IMR-90 (cell line): ENCODE data around the gene ELL2. TPM values are rescaled to one million over a fixed set of nuclear protein-coding genes. Genes with fewer than 3 reads are reported as not detected.

Experiments
- ATAC-seq: fragments of 200-7000 bp; cut with Tn5 transposase; 2 replicates; pipeline ENCODE4 v1.9.1; 2020; ENCODE audit warnings: low read depth, mild to moderate bottlenecking, moderate library complexity
- BruUV-seq: library from RNA; stranded (reverse); fragments of 400-500 nt; replicated peaks from 2 replicates; lab custom pipeline; 2021; lab: Mats Ljungman, UMichigan
- CTCF ChIA-PET: fragments of 300-600 bp; formaldehyde crosslinking; extraction: SDS; loops from one replicate; lab custom pipeline; 2021; ENCODE audit warnings: antibody characterized with exemption; lab: Yijun Ruan, JAX
- POLR2A ChIA-PET: fragments of 300-600 bp; sonication (Branson Sonifier 250); formaldehyde crosslinking; loops from one replicate; lab custom pipeline; 2022; ENCODE audit warnings: antibody characterized with exemption; ENCODE audit not compliant: unreplicated experiment; lab: Charles Lee
- DNase-seq: peaks from one replicate; pipeline ENCODE4 v3.0.0; 2013
- H2AFZ ChIP-seq: replicated peaks from 2 replicates; pipeline ENCODE3; 2013; ENCODE audit warnings: low read length, mild to moderate bottlenecking; ENCODE audit not compliant: poor library complexity
- H2AK5ac ChIP-seq: 2 replicates; pipeline ENCODE4 v1.6.1; 2013; ENCODE audit warnings: low read depth, low read length, inconsistent platforms
- H2AK9ac ChIP-seq: replicated peaks from 2 replicates; pipeline ENCODE3; 2013; ENCODE audit warnings: mild to moderate bottlenecking, low read depth, low read length, moderate library complexity; ENCODE audit not compliant: poor library complexity
- H2BK120ac ChIP-seq: 2 replicates; pipeline ENCODE4 v1.6.1; 2013; ENCODE audit warnings: low read depth, low read length, inconsistent platforms
- H2BK15ac ChIP-seq: 3 replicates; pipeline ENCODE4 v1.6.1; 2013; ENCODE audit warnings: low read depth, low read length, inconsistent platforms
- H2BK20ac ChIP-seq: 2 replicates; pipeline ENCODE4 v1.6.1; 2013; ENCODE audit warnings: low read depth, mild to moderate bottlenecking, inconsistent platforms, low read length, moderate library complexity
- H2BK5ac ChIP-seq: 2 replicates; pipeline ENCODE4 v1.6.1; 2013; ENCODE audit warnings: mild to moderate bottlenecking, low read depth, low read length, inconsistent platforms; ENCODE audit not compliant: poor library complexity, severe bottlenecking
- H3K14ac ChIP-seq: replicated peaks from 2 replicates; pipeline ENCODE4 v1.6.1; 2013; ENCODE audit warnings: low read depth, low read length, inconsistent platforms
- H3K18ac ChIP-seq: 2 replicates; pipeline ENCODE4 v1.6.1; 2013; ENCODE audit warnings: low read depth, low read length, control low read depth
- H3K23ac ChIP-seq: 2 replicates; pipeline ENCODE4 v1.6.1; 2013; ENCODE audit warnings: low read depth, low read length, inconsistent platforms
- H3K27ac ChIP-seq: 2 replicates; pipeline ENCODE4 v1.5.1; 2013; ENCODE audit warnings: mild to moderate bottlenecking, control low read depth, low read length; ENCODE audit not compliant: insufficient read depth
- H3K27me3 ChIP-seq: 2 replicates; pipeline ENCODE4 v1.6.1; 2013; ENCODE audit warnings: low read length; ENCODE audit not compliant: control insufficient read depth, insufficient read depth
- H3K36me3 ChIP-seq: 2 replicates; pipeline ENCODE4 v1.6.1; 2013; ENCODE audit warnings: low read length, mixed read lengths; ENCODE audit not compliant: control insufficient read depth, insufficient read depth
- H3K4ac ChIP-seq: 2 replicates; pipeline ENCODE4 v1.6.1; 2013; ENCODE audit warnings: low read depth, low read length, inconsistent platforms
- H3K4me1 ChIP-seq: 2 replicates; pipeline ENCODE4 v1.6.1; 2013; ENCODE audit warnings: low read length, mixed read lengths; ENCODE audit not compliant: control insufficient read depth, insufficient read depth
- H3K4me2 ChIP-seq: 2 replicates; pipeline ENCODE4 v1.6.1; 2013; ENCODE audit warnings: low read depth, mild to moderate bottlenecking, control low read depth, low read length, moderate library complexity
- H3K4me3 ChIP-seq: 2 replicates; pipeline ENCODE4 v1.5.1; 2013; ENCODE audit warnings: low read depth, mild to moderate bottlenecking, control low read depth, low read length, moderate library complexity; ENCODE audit not compliant: insufficient read depth
- H3K56ac ChIP-seq: 2 replicates; pipeline ENCODE4 v1.6.1; 2013; ENCODE audit warnings: low read length, inconsistent platforms; ENCODE audit not compliant: insufficient read depth; ENCODE audit errors: extremely low read depth
- H3K79me1 ChIP-seq, 2 experiments: 2 replicates each; pipeline ENCODE4 v1.6.1; 2013; ENCODE audit warnings: low read length in 2 of 2, inconsistent platforms in 1 of 2, low read depth in 1 of 2
- H3K9ac ChIP-seq: 2 replicates; pipeline ENCODE4 v1.6.1; 2013; ENCODE audit warnings: low read depth, low read length, control low read depth
- H3K9me1 ChIP-seq: 2 replicates; pipeline ENCODE4 v1.6.1; 2013; ENCODE audit warnings: low read length, inconsistent platforms; ENCODE audit not compliant: insufficient read depth
- H3K9me3 ChIP-seq: 2 replicates; pipeline ENCODE4 v1.6.1; 2013; ENCODE audit warnings: low read length; ENCODE audit not compliant: control insufficient read depth, insufficient read depth
- H4K20me1 ChIP-seq: 2 replicates; pipeline ENCODE4 v1.6.1; 2013; ENCODE audit warnings: low read length, inconsistent platforms; ENCODE audit not compliant: insufficient read depth
- H4K5ac ChIP-seq: 2 replicates; pipeline ENCODE4 v1.6.1; 2013; ENCODE audit warnings: mild to moderate bottlenecking, low read depth, low read length, control low read depth
- H4K8ac ChIP-seq, 2 experiments: 2 replicates each; pipeline ENCODE4 v1.6.1; 2013; ENCODE audit warnings: low read depth in 2 of 2, low read length in 2 of 2, control low read depth in 1 of 2, inconsistent platforms in 1 of 2
- H4K91ac ChIP-seq: 2 replicates; pipeline ENCODE4 v1.6.1; 2013; ENCODE audit warnings: low read depth, low read length, inconsistent platforms; ENCODE audit not compliant: insufficient read depth
- BHLHE40 ChIP-seq: fragments of 150-350 bp; IDR thresholded peaks from 2 replicates; pipeline ENCODE4 v1.6.1; 2016; ENCODE audit warnings: mild to moderate bottlenecking, low read depth, low read length
- CEBPB ChIP-seq: IDR thresholded peaks from 2 replicates; pipeline ENCODE4 v1.6.1; 2012; ENCODE audit warnings: low read depth, low read length, improper control_type of control experiment
- FOS ChIP-seq: fragments of 150-350 bp; IDR thresholded peaks from 2 replicates; pipeline ENCODE4 v1.6.1; 2016; ENCODE audit warnings: low read depth, low read length
- RCOR1 ChIP-seq: IDR thresholded peaks from 2 replicates; pipeline ENCODE4 v1.6.1; 2012; ENCODE audit warnings: mild to moderate bottlenecking, low read length, improper control_type of control experiment; ENCODE audit not compliant: insufficient replicate concordance
- WGBS, 2 experiments: methylation state at CpG; one replicate each; pipeline versions ENCODE4 v1.1.5 to v1.1.7; 2013; ENCODE audit warnings: missing lambda C conversion rate in 2 of 2; ENCODE audit not compliant: insufficient read length in 1 of 2; ENCODE audit errors: extremely low coverage in 2 of 2; 5-methylcytosine and 5-hydroxymethylcytosine counted together
- dilution Hi-C: fragments of 300-500 bp; cut with HindIII; formaldehyde crosslinking; loops from one replicate; pipeline ENCODE4 v1.14.3; 2018; ENCODE audit warnings: low sequenced_read_pairs; ENCODE audit not compliant: unreplicated experiment
- in situ Hi-C: fragments of 300-500 bp; cut with MboI; formaldehyde crosslinking; loops from 3 replicates; pipeline ENCODE4 v1.14.3; 2019; ENCODE audit warnings: low sequenced_read_pairs, inconsistent platforms, mixed read lengths
- intact Hi-C: fragments of 100-400 bp; cut with micrococcal nuclease; formaldehyde crosslinking; loops from 2 replicates; pipeline ENCODE4 v1.10.0; 2022
- polyA plus RNA-seq, 3 experiments: library from polyadenylated mRNA; depleted of rRNA; stranded (reverse); fragments of >200 nt; gene quantifications; 2 replicates each; pipeline ENCODE4 v1.2.3, GENCODE V29; 2012; ENCODE audit warnings: low replicate concordance in 1 of 3
- total RNA-seq: library from RNA; depleted of rRNA; stranded (reverse); fragments of >200 nt; gene quantifications from 2 replicates; pipeline ENCODE4 v1.2.3, GENCODE V29; 2012

Gene ELL2
- total and polyA plus RNA-seq, 2 of the 4 experiments (the other 2 are of a cell fraction) = 61.4 to 92.5 TPM

DNA sequence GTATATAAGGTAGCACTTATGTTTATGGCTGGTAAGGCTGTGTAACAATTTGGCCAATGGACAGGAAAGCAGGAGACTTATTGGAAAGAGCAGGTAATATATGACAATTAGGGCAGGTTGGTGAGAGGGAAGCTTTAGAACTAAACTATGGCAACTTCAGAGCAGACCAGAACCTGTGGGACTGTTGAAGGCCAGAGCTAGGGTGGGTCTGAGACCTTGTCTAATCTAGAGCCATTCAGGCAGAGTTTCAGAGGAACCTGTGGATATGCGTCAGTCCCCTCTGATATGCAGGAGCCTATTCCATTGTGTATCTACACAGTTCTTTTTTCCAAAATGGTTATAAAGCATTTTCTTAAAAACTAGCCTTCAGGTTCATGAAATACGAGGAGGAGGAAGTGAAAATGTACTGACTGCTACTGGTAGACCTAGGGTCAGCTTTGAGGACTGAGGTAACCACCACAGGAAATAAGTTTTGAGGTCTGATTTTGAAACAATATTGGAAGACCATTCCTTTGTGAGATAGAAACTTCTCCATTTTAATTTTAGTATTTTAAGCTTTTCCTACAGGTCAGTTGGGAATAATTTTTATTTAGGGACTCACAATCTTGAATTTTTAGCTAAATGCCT, 37.6 kb downstream of the ELL2 start:
- Histone ChIP-seq H3K9ac (no peak overlapping the region; the same call in 1 of the 2 replicates), H4K91ac (no peak overlapping the region), H2BK120ac (no peak overlapping the region), H3K27ac (peak overlapping the region; percentile 71; the same call in 1 of the 2 replicates), H4K8ac (peak overlapping the region; percentile 39 to 51; a peak in 3 of 4 replicates), H3K9me3 (no peaks in the 10 kb centered on the region), H2BK5ac (peak overlapping the region; percentile 66), H3K4me1 (peaks cover 22% of the 10 kb centered on the region), H4K5ac (no peak overlapping the region), H3K9me1 (peaks cover 23% of the 10 kb centered on the region), H2BK20ac (no peak overlapping the region), H2BK15ac (no peak overlapping the region; the same call in 2 of the 3 replicates), H2AK9ac (no peak overlapping the region), H4K20me1 (peaks cover 84% of the 10 kb centered on the region), H3K36me3 (peaks cover 25% of the 10 kb centered on the region), H3K4ac (no peak overlapping the region), H3K18ac (no peak overlapping the region), H3K27me3 (no peaks in the 10 kb centered on the region), H3K4me2 (peak overlapping the region; percentile 31; the same call in 1 of the 2 replicates), H2AK5ac (no peak overlapping the region), H2AFZ (no peak overlapping the region), H3K23ac (no peak overlapping the region; the same call in 1 of the 2 replicates), H3K14ac (no peak overlapping the region), H3K79me1 (peaks cover 4 to 73% of the 10 kb centered on the region in 2 experiments), H3K4me3 (no peak overlapping the region), H3K56ac (no peak overlapping the region)
- WGBS, 2 experiments = no CpG with 5 or more reads among the region's 2 CpGs
- no peak for DNase-seq
- no peak for ATAC-seq
- in situ Hi-C loops (no loop called here), intact Hi-C loops (no loop called here), dilution Hi-C loops (no loop called here)
- TF ChIP-seq BHLHE40 (no peak), CEBPB (no peak), RCOR1 (no peak), FOS (no peak)
- no TSS peak for BruUV-seq
- ChIA-PET POLR2A (no interaction called here), CTCF (no interaction called here)
